Measurements from ENCODE around the gene MAGEA11. TPM values are rescaled to one million over a fixed set of nuclear protein-coding genes. Genes with fewer than 3 reads are reported as not detected.
"Not testable (repeated sequence)": the region's sequence is repeated elsewhere in the genome, so short reads cannot be mapped to it uniquely, and the experiment has no call there.

The MAGEA11 gene
- not detected in 2 replicates for total RNA-seq (2014; rRNA removed; shearing (Covaris generic))
- 0.12 TPM in 1 of 2 replicates, not detected in the other for polyA plus RNA-seq (2016; fragmentation: Nextera tagmentation; extraction: Ambion mirVana)
- long read RNA-seq, result 0 reads

- no peak within 1 kb of the TSS for H3K27ac Mint-ChIP-seq
- DNase-seq (ENCODE audit: low spot score), result no peak
- H3K4me2 ChIP-seq, result no peak within 1 kb of the TSS
- no peak within 1 kb of the TSS for H3K27ac ChIP-seq (ENCODE audit: low read depth)
- H2AFZ ChIP-seq, result no peak within 1 kb of the TSS
- TF ChIP-seq CTCF (conservative IDR thresholded peaks at IDR 0.05; ENCODE audit: low read depth in 2 of 2) (no peak), STAT1 (IDR thresholded peaks at IDR 0.05; ENCODE audit: unreplicated experiment) (no peak), CREB1 (CRISPR knock-in tag; IDR thresholded peaks at IDR 0.05; ENCODE audit: low read depth) (no peak), ETS1 (IDR thresholded peaks at IDR 0.05) (no peak), NANOG (IDR thresholded peaks at IDR 0.05; ENCODE audit: borderline replicate concordance) (no peak), ZNF331 (CRISPR knock-in tag; IDR thresholded peaks at IDR 0.05; ENCODE audit: low read depth) (no peak), ZNF114 (CRISPR knock-in tag; IDR thresholded peaks at IDR 0.05) (no peak)
- no peak for ATAC-seq
- peaks cover 5% of the 10 kb centered on the region for H3K27me3 Mint-ChIP-seq (ENCODE audit: insufficient read depth, low read depth, poor library complexity)
- no peak within 1 kb of the TSS for H3K4me3 ChIP-seq
- H3K4me3 Mint-ChIP-seq, result no peak within 1 kb of the TSS
- H3K36me3 ChIP-seq (ENCODE audit: insufficient read depth), result no peaks in the 10 kb centered on the region
- no peaks in the 10 kb centered on the region for H3K4me1 Mint-ChIP-seq
- no peaks in the 10 kb centered on the region for H3K4me1 ChIP-seq (ENCODE audit: insufficient read depth)
- no peaks in the 10 kb centered on the region for H4K20me1 ChIP-seq (replicated peaks; ENCODE audit: insufficient read depth)
- no peaks in the 10 kb centered on the region for H3K27me3 ChIP-seq (ENCODE audit: insufficient read depth)
- no peaks in the 10 kb centered on the region for H3F3A ChIP-seq (replicated peaks; ENCODE audit: low read depth)
- no peaks in the 10 kb centered on the region for H3K9me2 ChIP-seq (ENCODE audit: insufficient read depth)
- no peaks in the 10 kb centered on the region for H3K36me3 Mint-ChIP-seq (ENCODE audit: low read depth)
- H3K79me2 ChIP-seq (replicated peaks; ENCODE audit: insufficient read depth), result no peaks in the 10 kb centered on the region
- H3K9me3 Mint-ChIP-seq, result no peaks in the 10 kb centered on the region
Observed at GRCh38 chrX:149711545-149712236, at the start of gene MAGEA11. Gene MAGEA11 (plus strand): TSS chrX:149712060. CDS start chrX:149713160, 1,100 bp downstream.

- not testable (repeated sequence) for ATAC-seq; DNase-seq (ENCODE audit: low spot score); H3K4me1 Mint-ChIP-seq; H3K79me2 ChIP-seq (replicated peaks; ENCODE audit: insufficient read depth); H3K4me3 ChIP-seq; H3K9me3 Mint-ChIP-seq; H3K36me3 Mint-ChIP-seq (ENCODE audit: low read depth); H3K9me2 ChIP-seq (ENCODE audit: insufficient read depth); H3K27me3 ChIP-seq (ENCODE audit: insufficient read depth); H3K36me3 ChIP-seq (ENCODE audit: insufficient read depth); H3K27ac ChIP-seq (ENCODE audit: low read depth); H3F3A ChIP-seq (replicated peaks; ENCODE audit: low read depth); H3K4me2 ChIP-seq; H4K20me1 ChIP-seq (replicated peaks; ENCODE audit: insufficient read depth); H3K4me3 Mint-ChIP-seq; H3K27ac Mint-ChIP-seq; H3K4me1 ChIP-seq (ENCODE audit: insufficient read depth); H2AFZ ChIP-seq; H3K27me3 Mint-ChIP-seq (ENCODE audit: insufficient read depth, low read depth, poor library complexity)
Observed at GRCh38 chrX:149675088-149675487, 36.8 kb upstream of the MAGEA11 start.

- not testable (repeated sequence) for H3K4me1 ChIP-seq (ENCODE audit: insufficient read depth); H3K9me3 Mint-ChIP-seq; H3K36me3 Mint-ChIP-seq (ENCODE audit: low read depth); H3K4me1 Mint-ChIP-seq; DNase-seq (ENCODE audit: low spot score); H3K4me3 Mint-ChIP-seq; H3K4me2 ChIP-seq; H3K79me2 ChIP-seq (replicated peaks; ENCODE audit: insufficient read depth); H2AFZ ChIP-seq; H3F3A ChIP-seq (replicated peaks; ENCODE audit: low read depth); H3K4me3 ChIP-seq; H3K27me3 Mint-ChIP-seq (ENCODE audit: insufficient read depth, low read depth, poor library complexity); H3K27ac ChIP-seq (ENCODE audit: low read depth); H4K20me1 ChIP-seq (replicated peaks; ENCODE audit: insufficient read depth); H3K27ac Mint-ChIP-seq; H3K27me3 ChIP-seq (ENCODE audit: insufficient read depth); H3K36me3 ChIP-seq (ENCODE audit: insufficient read depth); H3K9me2 ChIP-seq (ENCODE audit: insufficient read depth)
- ATAC-seq, result peak; percentile 92
Observed at GRCh38 chrX:149675554-149675953, 36.3 kb upstream of the MAGEA11 start.

- not testable (repeated sequence) for H2AFZ ChIP-seq; H3K4me3 Mint-ChIP-seq; H3K36me3 Mint-ChIP-seq (ENCODE audit: low read depth); DNase-seq (ENCODE audit: low spot score); H3K27ac ChIP-seq (ENCODE audit: low read depth); H3K27ac Mint-ChIP-seq; H3K36me3 ChIP-seq (ENCODE audit: insufficient read depth); H3F3A ChIP-seq (replicated peaks; ENCODE audit: low read depth); H3K27me3 ChIP-seq (ENCODE audit: insufficient read depth); H3K9me3 Mint-ChIP-seq; H4K20me1 ChIP-seq (replicated peaks; ENCODE audit: insufficient read depth); H3K27me3 Mint-ChIP-seq (ENCODE audit: insufficient read depth, low read depth, poor library complexity); H3K79me2 ChIP-seq (replicated peaks; ENCODE audit: insufficient read depth); ATAC-seq; H3K9me2 ChIP-seq (ENCODE audit: insufficient read depth); H3K4me3 ChIP-seq; H3K4me2 ChIP-seq
- peaks cover 29% of the 10 kb centered on the region for H3K4me1 ChIP-seq (ENCODE audit: insufficient read depth)
- H3K4me1 Mint-ChIP-seq, result peaks cover 28% of the 10 kb centered on the region
Observed at GRCh38 chrX:149679164-149679678, 32.6 kb upstream of the MAGEA11 start.

Data from GM23338 (cell line).